ENCODE results near the gene RRAS. TPM values are rescaled to one million over a fixed set of nuclear protein-coding genes. Genes with fewer than 3 reads are reported as not detected.

Gene RRAS
- total RNA-seq: 100 to 1,000 TPM in 1 of 2 donors, 10 to 100 TPM in 1; 76.0 to 131 TPM
- polyA plus RNA-seq (ENCODE audit: insufficient read length in 6 of 6): 10 to 100 TPM; 21.4 to 34.0 (median 27.7) TPM
- long read RNA-seq, donor 1, transcript RRAS-201 (6 exons, 1,044 nt): major isoform, 22 of 111 reads
- long read RNA-seq, donor 1, partial matches to known transcripts: 89 of 111 reads
- long read RNA-seq, donor 1, other reads (novel, unspliced or antisense): 0 of 111 reads
- long read RNA-seq, donor 2, transcript RRAS-201 (6 exons, 1,044 nt): major isoform, 23 of 28 reads
- long read RNA-seq, donor 2, partial matches to known transcripts: 5 of 28 reads
- long read RNA-seq, donor 2, other reads (novel, unspliced or antisense): 0 of 28 reads
- long read RNA-seq, donor 3, transcript RRAS-201 (6 exons, 1,044 nt): major isoform, 22 of 22 reads
- long read RNA-seq, donor 3, partial matches to known transcripts: 0 of 22 reads
- long read RNA-seq, donor 3, other reads (novel, unspliced or antisense): 0 of 22 reads
- long read RNA-seq, donor 4, transcript RRAS-201 (6 exons, 1,044 nt): major isoform, 17 of 31 reads
- long read RNA-seq, donor 4, partial matches to known transcripts: 12 of 31 reads
- long read RNA-seq, donor 4, other reads (novel, unspliced or antisense): 2 of 31 reads
- long read RNA-seq, donor 5, transcript RRAS-201 (6 exons, 1,044 nt): major isoform, 23 of 23 reads
- long read RNA-seq, donor 5, partial matches to known transcripts: 0 of 23 reads
- long read RNA-seq, donor 5, other reads (novel, unspliced or antisense): 0 of 23 reads
- long read RNA-seq, donor 6, transcript RRAS-201 (6 exons, 1,044 nt): major isoform, 18 of 25 reads
- long read RNA-seq, donor 6, partial matches to known transcripts: 7 of 25 reads
- long read RNA-seq, donor 6, other reads (novel, unspliced or antisense): 0 of 25 reads
- long read RNA-seq, donor 7, partial matches to known transcripts: 0 of 4 reads
- long read RNA-seq, donor 7, other reads (novel, unspliced or antisense): 0 of 4 reads
- long read RNA-seq, donor 8, transcript RRAS-201 (6 exons, 1,044 nt): major isoform, 19 of 19 reads
- long read RNA-seq, donor 8, partial matches to known transcripts: 0 of 19 reads
- long read RNA-seq, donor 8, other reads (novel, unspliced or antisense): 0 of 19 reads
- long read RNA-seq, donor 9: 0 reads
- long read RNA-seq, donor 10, transcript RRAS-201 (6 exons, 1,044 nt): major isoform, 15 of 16 reads
- long read RNA-seq, donor 10, partial matches to known transcripts: 0 of 16 reads
- long read RNA-seq, donor 10, other reads (novel, unspliced or antisense): 1 of 16 reads
- long read RNA-seq, donor 11: 0 reads
- long read RNA-seq, donor 12, transcript RRAS-201 (6 exons, 1,044 nt): major isoform, 24 of 24 reads
- long read RNA-seq, donor 12, partial matches to known transcripts: 0 of 24 reads
- long read RNA-seq, donor 12, other reads (novel, unspliced or antisense): 0 of 24 reads

GRCh38 chr19:49640113-49640898 is at the start of gene RRAS:
RRAS (minus strand) TSS chr19:49640143; CDS start chr19:49640098, 45 bp downstream.
- H3K27me3 ChIP-seq: no peaks in the 10 kb centered on the region
- peaks cover 0 to 10% of the 10 kb centered on the region in 2 donors for H3K36me3 ChIP-seq
- intact Hi-C loops (cut with DNase I): no loop called here
- ATAC-seq (peak; percentile 69), DNase-seq (peak; percentile 99 to 100 (median 100))
- H3K9me3 ChIP-seq: no peaks in the 10 kb centered on the region
- peak within 1 kb of the TSS; percentile 55 to 95 for H3K4me3 ChIP-seq
- peak in 1 of 2 donors; percentile 11 for TF ChIP-seq CTCF (IDR thresholded peaks at IDR 0.05)
- peaks cover 30 to 74% of the 10 kb centered on the region in 2 donors for H3K4me1 ChIP-seq
- peak within 1 kb of the TSS; percentile 98 to 100 for H3K27ac ChIP-seq

GRCh38 chr19:49689133-49690078 is 49.5 kb upstream of the RRAS start, which contains the start of gene ADM5:
ADM5 (plus strand) TSS chr19:49689594; CDS start chr19:49689838, 244 bp downstream.
- peaks cover 13 to 35% of the 10 kb centered on the region in 2 donors for H3K4me1 ChIP-seq
- intact Hi-C loops (cut with DNase I): no loop called here
- no peaks in the 10 kb centered on the region for H3K9me3 ChIP-seq
- TF ChIP-seq CTCF (IDR thresholded peaks at IDR 0.05): peak; percentile 13 to 45
- H3K27ac ChIP-seq: peak within 1 kb of the TSS; percentile 61 to 62
- peak; percentile 74 for ATAC-seq
- H3K27me3 ChIP-seq: peaks cover 4 to 44% of the 10 kb centered on the region in 2 donors
- H3K36me3 ChIP-seq: peaks cover 0 to 41% of the 10 kb centered on the region in 2 donors
- DNase-seq: peak in 1 of 4 donors; percentile 64
- H3K4me3 ChIP-seq: peak within 1 kb of the TSS; percentile 39

- no peak for DNase-seq
- intact Hi-C loops (cut with DNase I): no loop called here
- H3K27ac ChIP-seq: peak overlapping the region; percentile 59 to 62
- ATAC-seq: no peak
- TF ChIP-seq CTCF (IDR thresholded peaks at IDR 0.05): no peak
- peak overlapping the region in 1 of 2 donors; percentile 39 for H3K4me3 ChIP-seq
- peaks cover 0 to 48% of the 10 kb centered on the region in 2 donors for H3K36me3 ChIP-seq
- peaks cover 13 to 35% of the 10 kb centered on the region in 2 donors for H3K4me1 ChIP-seq
- peaks cover 4 to 44% of the 10 kb centered on the region in 2 donors for H3K27me3 ChIP-seq
- no peaks in the 10 kb centered on the region for H3K9me3 ChIP-seq
Measured at GRCh38 chr19:49688531-49689132, 48.7 kb upstream of the RRAS start.

Data from left lung (tissue), 14 donors.